ENCODE data around the gene USP17L11.
"Not testable (repeated sequence)": the region's sequence is repeated elsewhere in the genome, so short reads cannot be mapped to it uniquely, and the experiment has no call there.

GRCh38 chr4:9234085-9234484 lies 18.9 kb downstream of the USP17L11 start, which contains the start of gene USP17L15:
- not testable (repeated sequence) for TF ChIP-seq POLR2A (IDR thresholded peaks at IDR 0.05; ENCODE audit: low read length); GATA1 (IDR thresholded peaks at IDR 0.05; ENCODE audit: low read depth, low read length)
